ENCODE measurements around the gene KPTN. TPM values are rescaled to one million over a fixed set of nuclear protein-coding genes. Genes with fewer than 3 reads are reported as not detected.

The KPTN gene
- polyA plus RNA-seq, 1 donor (not counting 4 experiments of a cell fraction or from before 2014, with no cell fraction given): 7.3 TPM

DNA sequence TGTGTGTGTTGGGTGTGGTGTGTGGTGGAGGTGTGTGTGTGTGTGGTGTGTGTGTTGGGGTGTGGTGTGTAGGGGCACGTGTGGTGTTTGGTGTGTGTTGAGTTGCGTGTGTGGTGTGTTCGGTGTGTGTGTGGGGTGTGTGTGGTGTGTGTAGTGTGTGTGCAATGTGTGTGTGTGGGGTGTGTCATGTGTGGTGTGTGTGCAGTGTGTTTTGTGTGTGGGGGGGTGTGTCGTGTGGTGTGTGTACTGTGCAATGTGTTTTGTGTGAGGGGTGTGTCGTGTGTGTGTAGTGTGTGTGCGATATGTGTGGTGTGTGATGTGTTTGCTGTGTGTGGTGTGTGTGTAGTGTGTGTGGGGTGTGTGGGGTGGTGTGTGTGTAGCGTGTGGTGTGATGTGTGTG, 6.0 kb upstream of the KPTN start:
- H3K27ac ChIP-seq (ENCODE audit: control insufficient read depth, insufficient read depth, low read length): no peak overlapping the region
- H2AFZ ChIP-seq (ENCODE audit: control insufficient read depth, low read length): no peak overlapping the region
- peaks cover 26 to 46% of the 10 kb centered on the region in 2 experiments for H3K36me3 ChIP-seq (ENCODE audit: control insufficient read depth in 2 of 2, extremely low read depth in 1 of 2, insufficient read depth in 2 of 2, low read length in 2 of 2)
- peaks cover under 1% of the 10 kb centered on the region for H3K4me1 ChIP-seq (ENCODE audit: control insufficient read depth, extremely low read depth, insufficient read depth, low read length)
- H3K9me3 ChIP-seq (ENCODE audit: control insufficient read depth, low read depth, low read length): no peaks in the 10 kb centered on the region
- H3K4me3 ChIP-seq (ENCODE audit: control insufficient read depth in 2 of 3, extremely low read depth in 1 of 3, insufficient read depth in 2 of 3, low read depth in 1 of 3, low read length in 3 of 3): no peak overlapping the region
- TF ChIP-seq, protein P1, sequence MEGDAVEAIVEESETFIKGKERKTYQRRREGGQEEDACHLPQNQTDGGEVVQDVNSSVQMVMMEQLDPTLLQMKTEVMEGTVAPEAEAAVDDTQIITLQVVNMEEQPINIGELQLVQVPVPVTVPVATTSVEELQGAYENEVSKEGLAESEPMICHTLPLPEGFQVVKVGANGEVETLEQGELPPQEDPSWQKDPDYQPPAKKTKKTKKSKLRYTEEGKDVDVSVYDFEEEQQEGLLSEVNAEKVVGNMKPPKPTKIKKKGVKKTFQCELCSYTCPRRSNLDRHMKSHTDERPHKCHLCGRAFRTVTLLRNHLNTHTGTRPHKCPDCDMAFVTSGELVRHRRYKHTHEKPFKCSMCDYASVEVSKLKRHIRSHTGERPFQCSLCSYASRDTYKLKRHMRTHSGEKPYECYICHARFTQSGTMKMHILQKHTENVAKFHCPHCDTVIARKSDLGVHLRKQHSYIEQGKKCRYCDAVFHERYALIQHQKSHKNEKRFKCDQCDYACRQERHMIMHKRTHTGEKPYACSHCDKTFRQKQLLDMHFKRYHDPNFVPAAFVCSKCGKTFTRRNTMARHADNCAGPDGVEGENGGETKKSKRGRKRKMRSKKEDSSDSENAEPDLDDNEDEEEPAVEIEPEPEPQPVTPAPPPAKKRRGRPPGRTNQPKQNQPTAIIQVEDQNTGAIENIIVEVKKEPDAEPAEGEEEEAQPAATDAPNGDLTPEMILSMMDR (optimal IDR thresholded peaks at IDR 0.05 in 1 of 3, IDR thresholded peaks at IDR 0.05 in 1 of 3, conservative IDR thresholded peaks at IDR 0.05 in 1 of 3; ENCODE audit: extremely low read depth in 1 of 3, insufficient read depth in 2 of 3, low read length in 3 of 3): no peak
- H3K9ac ChIP-seq (ENCODE audit: control insufficient read depth, extremely low read depth, insufficient read depth, low read length): no peak overlapping the region
- no peaks in the 10 kb centered on the region for H3K79me2 ChIP-seq (ENCODE audit: control insufficient read depth, insufficient read depth, low read length)
- H3K9me1 ChIP-seq (ENCODE audit: control insufficient read depth, extremely low read depth, insufficient read depth, low read length): no peaks in the 10 kb centered on the region
- peaks cover 4% of the 10 kb centered on the region for H4K20me1 ChIP-seq (ENCODE audit: control insufficient read depth, extremely low read depth, insufficient read depth, low read length)
- FAIRE-seq (no peak), DNase-seq (ENCODE audit: low read depth, low spot score) (no peak)
- dilution Hi-C loops (cut with MboI; ENCODE audit: extremely low pct_ligation_motif_present, low sequenced_read_pairs): no loop called here
- no peak overlapping the region for H3K4me2 ChIP-seq (ENCODE audit: control insufficient read depth, extremely low read depth, insufficient read depth, low read depth, low read length)
- no peaks in the 10 kb centered on the region for H3K27me3 ChIP-seq (ENCODE audit: control insufficient read depth, extremely low read depth, insufficient read depth, low read length)

DNA sequence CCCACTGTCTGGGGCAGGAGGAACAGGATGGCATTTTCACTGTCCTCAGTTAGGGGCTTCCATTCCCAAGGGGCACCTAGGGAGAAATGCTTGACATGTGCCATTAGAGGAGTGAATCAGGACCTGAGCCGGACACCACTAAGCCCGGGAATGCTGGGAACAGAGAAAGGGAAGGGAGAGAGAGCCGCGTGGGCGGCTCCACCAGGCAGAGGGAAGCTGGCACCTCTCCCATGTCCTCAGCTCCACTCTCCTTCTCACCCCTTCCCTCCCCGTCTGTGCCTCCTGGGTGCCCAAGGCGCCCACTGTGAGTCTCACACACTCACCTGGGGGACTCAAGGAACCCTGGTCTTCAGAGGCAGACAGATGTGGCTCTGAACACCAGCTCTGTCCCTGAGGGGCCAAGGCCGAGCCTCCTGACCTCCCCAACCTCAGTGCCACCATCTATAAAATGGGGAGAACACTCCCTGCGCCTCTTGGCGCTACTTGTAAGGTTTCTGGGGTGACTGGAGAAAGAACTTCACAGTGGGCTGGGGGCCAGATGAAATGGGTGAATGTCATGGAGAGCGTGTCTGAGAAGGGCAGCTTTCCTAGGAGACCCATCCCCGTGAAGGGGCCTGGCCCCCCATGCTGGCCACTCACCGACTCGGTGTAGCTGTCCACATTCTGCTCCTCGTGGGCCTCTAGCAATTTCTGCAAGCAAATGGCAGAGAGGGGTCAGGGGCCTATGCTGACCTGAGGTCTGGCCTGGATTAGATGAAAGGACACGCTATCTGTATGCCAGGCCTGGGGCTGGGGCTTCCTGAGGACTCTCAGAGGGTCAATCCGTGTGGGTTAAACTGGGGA, 5.3 kb upstream of the KPTN start:
- Histone ChIP-seq H4K20me1 (ENCODE audit: control insufficient read depth, extremely low read depth, insufficient read depth, low read length) (peaks cover 4% of the 10 kb centered on the region), H3K27me3 (ENCODE audit: control insufficient read depth, extremely low read depth, insufficient read depth, low read length) (no peaks in the 10 kb centered on the region), H3K79me2 (ENCODE audit: control insufficient read depth, insufficient read depth, low read length) (no peaks in the 10 kb centered on the region), H3K27ac (ENCODE audit: control insufficient read depth, insufficient read depth, low read length) (no peak overlapping the region), H3K4me3 (ENCODE audit: control insufficient read depth in 2 of 3, extremely low read depth in 1 of 3, insufficient read depth in 2 of 3, low read depth in 1 of 3, low read length in 3 of 3) (no peak overlapping the region), H3K4me1 (ENCODE audit: control insufficient read depth, extremely low read depth, insufficient read depth, low read length) (peaks cover 8% of the 10 kb centered on the region), H3K4me2 (ENCODE audit: control insufficient read depth, extremely low read depth, insufficient read depth, low read depth, low read length) (no peak overlapping the region), H3K9ac (ENCODE audit: control insufficient read depth, extremely low read depth, insufficient read depth, low read length) (no peak overlapping the region), H3K9me3 (ENCODE audit: control insufficient read depth, low read depth, low read length) (no peaks in the 10 kb centered on the region), H3K9me1 (ENCODE audit: control insufficient read depth, extremely low read depth, insufficient read depth, low read length) (no peaks in the 10 kb centered on the region), H2AFZ (ENCODE audit: control insufficient read depth, low read length) (no peak overlapping the region), H3K36me3 (ENCODE audit: control insufficient read depth in 2 of 2, extremely low read depth in 1 of 2, insufficient read depth in 2 of 2, low read length in 2 of 2) (peaks cover 26 to 43% of the 10 kb centered on the region in 2 experiments)
- TF ChIP-seq, protein P1 (optimal IDR thresholded peaks at IDR 0.05 in 1 of 3, IDR thresholded peaks at IDR 0.05 in 1 of 3, conservative IDR thresholded peaks at IDR 0.05 in 1 of 3; ENCODE audit: extremely low read depth in 1 of 3, insufficient read depth in 2 of 3, low read length in 3 of 3): no peak
- TF ChIP-seq EZH2 (IDR thresholded peaks at IDR 0.05; ENCODE audit: low read length): no peak
- FAIRE-seq (no peak), DNase-seq (ENCODE audit: low read depth, low spot score) (no peak)
- dilution Hi-C loops (cut with MboI; ENCODE audit: extremely low pct_ligation_motif_present, low sequenced_read_pairs): no loop called here
